C4-2B (cell line): Measurements from ENCODE around the gene CHPT1.
"Not testable (repeated sequence)": the region's sequence is repeated elsewhere in the genome, so short reads cannot be mapped to it uniquely, and the experiment has no call there.

Source experiments
- H3K27ac ChIP-seq: fragments of 450-650 bp; 2 replicates; pipeline ENCODE4 v1.5.1; 2017
- ZFX ChIP-seq: fragments of 450-650 bp; IDR thresholded peaks from 2 replicates; pipeline ENCODE4 v1.6.1; 2017
- TF ChIP-seq, protein P1 (sequence below): fragments of 450-650 bp; conservative IDR thresholded peaks from 2 replicates; pipeline ENCODE4 v1.5.1; 2017; ENCODE audit warnings: mild to moderate bottlenecking

CHPT1 gene

GRCh38 chr12:101722392-101722791, 25.0 kb downstream of the CHPT1 start:
- no peak overlapping the region for H3K27ac ChIP-seq
- TF ChIP-seq, protein P1, sequence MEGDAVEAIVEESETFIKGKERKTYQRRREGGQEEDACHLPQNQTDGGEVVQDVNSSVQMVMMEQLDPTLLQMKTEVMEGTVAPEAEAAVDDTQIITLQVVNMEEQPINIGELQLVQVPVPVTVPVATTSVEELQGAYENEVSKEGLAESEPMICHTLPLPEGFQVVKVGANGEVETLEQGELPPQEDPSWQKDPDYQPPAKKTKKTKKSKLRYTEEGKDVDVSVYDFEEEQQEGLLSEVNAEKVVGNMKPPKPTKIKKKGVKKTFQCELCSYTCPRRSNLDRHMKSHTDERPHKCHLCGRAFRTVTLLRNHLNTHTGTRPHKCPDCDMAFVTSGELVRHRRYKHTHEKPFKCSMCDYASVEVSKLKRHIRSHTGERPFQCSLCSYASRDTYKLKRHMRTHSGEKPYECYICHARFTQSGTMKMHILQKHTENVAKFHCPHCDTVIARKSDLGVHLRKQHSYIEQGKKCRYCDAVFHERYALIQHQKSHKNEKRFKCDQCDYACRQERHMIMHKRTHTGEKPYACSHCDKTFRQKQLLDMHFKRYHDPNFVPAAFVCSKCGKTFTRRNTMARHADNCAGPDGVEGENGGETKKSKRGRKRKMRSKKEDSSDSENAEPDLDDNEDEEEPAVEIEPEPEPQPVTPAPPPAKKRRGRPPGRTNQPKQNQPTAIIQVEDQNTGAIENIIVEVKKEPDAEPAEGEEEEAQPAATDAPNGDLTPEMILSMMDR: no peak
- no peak for TF ChIP-seq ZFX

GRCh38 chr12:101727098-101727497, 29.7 kb downstream of the CHPT1 start:
- TF ChIP-seq ZFX: no peak
- no peak overlapping the region for H3K27ac ChIP-seq

DNA sequence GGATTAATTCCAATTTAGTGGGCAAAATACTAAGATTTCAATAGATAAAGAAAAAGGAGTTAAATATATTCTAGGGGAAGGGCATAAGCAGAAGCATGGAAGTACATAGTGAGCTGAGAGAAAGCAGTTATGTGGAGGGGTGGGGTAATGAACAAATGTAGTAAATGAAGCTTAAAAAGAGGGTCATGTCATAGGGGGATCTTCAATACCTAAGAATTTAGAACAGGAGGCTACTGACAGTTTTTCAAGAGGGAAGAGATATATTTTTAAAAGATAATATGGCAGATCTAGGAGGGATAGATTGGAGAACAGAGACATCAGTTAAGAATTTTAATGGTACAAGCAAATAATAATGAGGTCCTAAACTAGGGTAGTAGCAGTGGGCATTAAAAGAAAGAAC, 32.4 kb downstream of the CHPT1 start:
- no peak for TF ChIP-seq ZFX
- TF ChIP-seq, protein P1: no peak

DNA sequence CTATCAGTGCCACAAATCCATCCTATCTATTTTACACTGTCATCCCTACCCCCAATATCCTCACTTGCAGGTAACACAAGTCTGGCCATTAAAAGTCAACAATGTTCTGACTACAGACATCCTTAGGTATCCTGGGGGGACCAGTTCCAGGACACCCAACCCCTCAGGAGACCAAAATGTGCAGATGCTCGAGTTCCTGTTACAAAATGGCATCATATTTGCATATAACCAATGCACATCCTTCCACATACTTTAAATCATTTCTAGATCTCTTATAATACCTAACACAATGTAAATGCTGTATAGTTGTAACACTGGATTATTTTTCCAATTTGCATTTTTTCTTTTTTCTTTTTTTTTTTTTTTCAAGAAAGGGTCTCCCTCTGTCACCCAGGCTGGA, 34.9 kb downstream of the CHPT1 start:
- TF ChIP-seq ZFX: no peak
- TF ChIP-seq, protein P1: no peak
- no peak overlapping the region for H3K27ac ChIP-seq

More for the DNA sequence above, 32.4 kb downstream of the CHPT1 start:
- no peak overlapping the region for H3K27ac ChIP-seq

DNA sequence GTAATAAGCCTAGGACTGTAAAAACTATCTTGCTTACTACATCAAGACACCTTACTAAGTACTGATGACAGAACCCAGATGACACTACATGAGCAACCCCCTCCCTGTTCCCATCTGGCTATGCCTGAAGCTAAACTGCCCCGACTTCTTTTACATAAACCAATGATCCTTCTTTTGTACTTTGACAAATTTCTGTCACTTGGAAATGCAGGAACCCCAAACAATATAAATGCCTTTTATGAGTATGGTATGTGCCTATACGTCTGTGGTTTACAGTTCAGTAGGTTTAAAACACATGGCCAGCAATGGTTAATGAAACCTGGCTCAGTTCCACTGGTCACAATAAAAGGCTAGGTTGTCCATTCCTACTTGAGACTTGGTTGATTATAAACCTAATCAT, 35.7 kb downstream of the CHPT1 start:
- TF ChIP-seq, protein P1: no peak
- TF ChIP-seq ZFX: no peak
- no peak overlapping the region for H3K27ac ChIP-seq

DNA sequence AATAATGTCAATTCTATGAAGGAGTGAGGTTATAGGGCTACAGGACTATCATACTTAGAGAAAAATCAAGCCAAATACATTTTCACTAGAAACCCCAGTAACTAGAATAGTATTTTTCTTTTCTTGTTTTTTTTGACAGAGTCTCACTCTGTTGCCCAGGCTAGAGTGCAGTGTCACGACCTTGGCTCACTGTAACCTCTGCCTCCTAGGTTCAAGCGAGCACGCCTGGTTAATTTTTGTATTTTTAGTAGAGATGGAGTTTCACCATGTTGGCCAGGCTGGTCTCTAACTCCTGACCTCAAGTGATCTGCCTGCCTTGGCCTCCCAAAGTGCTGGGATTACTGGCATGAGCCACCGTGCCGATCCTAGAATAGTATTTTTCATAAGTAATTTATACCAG, 37.0 kb downstream of the CHPT1 start:
- not testable (repeated sequence) for H3K27ac ChIP-seq

- TF ChIP-seq, protein P1: no peak
- TF ChIP-seq ZFX: no peak
- H3K27ac ChIP-seq: no peak overlapping the region
Observed at GRCh38 chr12:101737476-101737875, 40.0 kb downstream of the CHPT1 start.

DNA sequence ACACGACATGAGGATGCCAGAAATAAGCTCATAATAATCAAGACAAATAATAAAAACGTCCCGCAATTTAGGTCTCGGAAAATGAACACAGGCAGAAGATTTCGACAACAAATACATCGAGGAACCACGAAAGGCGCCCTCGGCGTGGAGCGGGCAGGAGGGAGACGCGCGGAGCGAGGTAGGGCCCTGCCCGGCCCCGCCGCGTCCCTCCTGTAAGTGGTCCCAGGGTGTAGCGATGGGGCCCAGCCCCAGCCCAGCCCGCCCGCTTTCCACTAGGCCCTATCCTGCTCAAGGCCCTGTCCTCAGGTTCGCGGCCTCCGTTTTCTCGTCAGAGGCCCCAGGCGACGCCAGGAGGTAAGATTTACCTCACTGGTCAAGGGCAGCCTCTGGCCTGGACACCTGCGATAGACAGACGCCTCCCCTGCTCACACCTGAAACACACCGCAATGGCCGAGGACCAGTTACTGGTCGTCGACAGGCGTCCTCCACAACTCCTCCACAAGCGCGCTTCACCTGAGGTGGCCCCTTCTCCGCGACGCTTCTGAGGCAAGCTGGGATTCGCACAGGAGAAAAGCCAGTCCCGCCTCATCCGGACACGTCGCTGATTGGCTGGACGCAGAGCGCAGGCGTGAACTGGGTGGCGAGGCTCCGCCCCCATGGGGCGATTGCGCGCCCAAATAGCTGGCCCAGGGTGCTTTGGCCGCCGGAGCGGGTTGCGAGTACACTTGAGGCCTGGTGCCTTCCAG, 41.7 kb downstream of the CHPT1 start, which contains the start of gene SYCP3:
Gene SYCP3 (minus strand): TSS at position 543 of the 746 bp plus-strand sequence. CDS start 1,527 bp downstream, outside the sequence.
- H3K27ac ChIP-seq: no peak within 1 kb of the TSS
- TF ChIP-seq, protein P1: no peak
- no peak for TF ChIP-seq ZFX
